LNCAP (cell line): ENCODE data around the gene PTPRN2.

Source experiments
- CTCF ChIP-seq: fragments of 450-650 bp; IDR thresholded peaks from 2 replicates; pipeline ENCODE4 v1.5.1; 2017; ENCODE audit warnings: mild to moderate bottlenecking

PTPRN2 gene

DNA sequence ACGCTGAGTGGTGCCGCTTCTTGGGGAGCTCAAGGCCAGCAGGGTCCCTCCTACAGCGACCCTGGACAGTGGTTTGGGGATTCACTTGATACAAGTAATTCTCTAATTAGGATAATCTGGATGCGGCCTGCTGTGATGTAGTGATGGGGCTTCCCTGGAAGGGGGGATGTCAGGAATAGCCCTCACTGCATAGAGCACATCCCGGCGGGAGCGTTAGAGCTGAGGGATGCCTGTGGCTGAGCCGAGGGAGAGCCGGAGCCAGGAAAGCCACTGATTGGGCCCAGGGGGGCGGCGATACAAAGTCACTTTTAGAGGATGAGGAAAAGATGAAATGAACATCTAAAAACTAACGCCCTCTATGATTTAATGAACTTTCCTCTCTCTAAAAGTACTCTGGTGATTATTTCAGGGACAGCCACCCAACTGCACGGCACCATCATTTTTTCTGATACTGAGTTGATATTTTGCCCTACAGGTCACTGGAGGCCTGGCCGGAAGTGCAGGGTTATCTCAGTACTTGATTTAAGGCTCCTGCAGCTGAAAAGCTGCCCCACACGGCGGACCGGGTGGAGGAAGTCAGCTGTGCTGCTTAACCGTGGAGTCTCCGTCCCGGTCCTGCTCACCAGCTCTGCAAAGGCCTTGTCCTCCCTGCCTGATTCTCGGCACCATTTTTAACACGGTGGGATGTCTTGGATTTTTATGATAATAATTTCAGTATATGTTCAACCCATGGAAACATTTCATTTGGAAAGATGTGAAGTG, 732.0 kb downstream of the PTPRN2 start:
- TF ChIP-seq CTCF = no peak

- TF ChIP-seq CTCF = no peak
These were observed 732.6 kb downstream of the PTPRN2 start for GRCh38 chr7:157855016-157855415.

GRCh38 chr7:157854066-157854891, 733.3 kb downstream of the PTPRN2 start:
- TF ChIP-seq CTCF = no peak

DNA sequence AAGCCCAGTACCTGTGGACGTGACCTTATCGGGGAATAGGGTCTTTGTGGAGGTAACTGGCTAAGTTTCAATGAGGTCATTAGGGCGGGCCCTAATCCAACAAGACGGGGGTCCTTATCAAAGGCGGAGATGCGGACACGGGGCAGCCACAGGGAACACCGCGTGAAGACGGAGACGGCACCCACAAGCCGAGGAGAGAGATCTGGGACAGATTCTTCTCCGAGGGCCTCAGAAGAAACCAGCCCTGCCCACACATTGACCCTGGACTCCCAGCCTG, 733.9 kb downstream of the PTPRN2 start:
- no peak for TF ChIP-seq CTCF

DNA sequence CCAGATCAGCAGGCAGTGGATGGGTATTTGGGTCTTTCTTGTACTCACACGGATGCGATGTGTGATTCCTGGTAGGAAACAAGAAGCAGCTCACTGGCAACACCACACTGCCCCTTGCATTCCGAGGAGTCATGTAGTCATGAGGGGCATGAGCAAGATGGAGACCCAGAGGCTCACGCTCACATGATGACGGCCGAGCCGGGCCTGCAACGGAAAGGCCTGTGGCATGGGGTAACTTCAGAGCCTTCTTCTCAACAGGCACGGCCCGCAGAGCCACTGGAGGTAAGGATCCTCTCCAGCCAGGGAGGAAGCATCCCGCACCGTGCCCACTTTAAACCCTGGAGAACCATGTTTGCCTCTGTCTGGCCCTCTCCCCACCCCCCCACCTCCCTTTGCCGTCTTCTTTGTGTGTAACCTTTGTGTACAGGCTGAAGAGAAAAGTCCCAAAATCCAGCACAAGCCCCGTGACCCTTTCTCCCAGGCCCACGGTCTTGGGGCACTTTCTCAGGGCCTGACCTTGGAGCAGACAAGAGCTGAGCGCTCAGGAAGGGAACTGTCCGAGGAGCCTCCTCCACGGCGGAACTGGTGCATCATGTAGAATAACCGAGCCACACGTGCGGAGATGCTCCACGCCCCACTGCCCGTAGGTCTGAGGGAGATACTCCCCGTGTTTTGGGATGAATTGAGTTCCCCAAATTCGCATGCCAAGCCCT, 734.4 kb downstream of the PTPRN2 start:
- no peak for TF ChIP-seq CTCF

GRCh38 chr7:157851501-157852067, 736.0 kb downstream of the PTPRN2 start:
- TF ChIP-seq CTCF = no peak

DNA sequence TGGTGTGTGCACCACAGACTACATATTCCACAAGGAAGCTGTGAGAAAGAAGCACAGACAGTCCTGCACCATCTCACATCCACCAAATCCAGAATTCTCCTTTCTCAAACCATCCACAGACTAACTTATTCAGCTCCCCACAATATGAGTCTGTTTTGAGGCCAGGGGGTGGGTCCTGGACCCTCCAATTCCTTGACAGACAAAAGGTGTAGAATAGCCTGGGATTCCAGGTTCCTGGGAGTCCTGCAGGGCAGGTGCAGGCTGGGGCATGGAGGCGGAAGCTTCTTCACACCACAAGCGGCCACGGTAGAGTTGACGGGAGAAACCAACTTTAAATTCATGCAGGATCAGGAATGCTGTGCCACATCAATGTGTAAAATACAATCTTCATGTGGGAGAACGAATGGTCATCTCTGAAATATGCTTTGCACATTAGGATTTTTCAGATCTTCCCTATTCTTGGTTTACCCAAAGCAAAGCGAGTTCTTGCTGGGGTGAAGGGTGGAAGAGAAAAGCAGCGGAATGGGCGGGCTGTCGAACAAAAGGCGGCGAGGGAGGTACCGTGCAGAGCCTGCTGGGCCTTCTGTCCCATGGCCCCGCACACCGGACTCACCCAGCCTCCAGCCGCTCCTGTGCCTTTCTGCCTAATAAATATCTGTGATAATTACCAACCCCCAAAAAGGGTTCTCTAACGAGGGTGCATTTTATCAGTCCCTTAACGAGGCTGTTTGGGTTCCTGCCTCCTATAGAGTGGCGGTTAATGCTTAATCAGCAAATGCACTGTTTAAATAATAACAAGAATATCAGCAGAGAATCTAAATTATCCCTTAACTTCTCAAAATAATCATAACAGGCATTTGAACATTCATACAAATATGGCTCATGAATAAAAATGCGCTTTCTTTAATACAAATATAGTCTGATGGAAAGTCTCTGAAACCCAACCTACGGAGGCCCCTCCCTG, 736.9 kb downstream of the PTPRN2 start:
- no peak for TF ChIP-seq CTCF
